SK-N-SH treated with all-trans-retinoic acid at 6 μM for 48 hours (cell line): ENCODE results near the gene TNFRSF1B.

Experiments
- ATAC-seq: fragments of 200-7000 bp; cut with Tn5 transposase; 3 replicates; pipeline ENCODE4 v1.9.1; 2020; ENCODE audit warnings: mild to moderate bottlenecking, moderate library complexity
- ARNTL ChIP-seq: fragments of 450-650 bp; formaldehyde crosslinking; IDR thresholded peaks from 2 replicates; pipeline ENCODE4 v1.5.0; 2020; ENCODE audit warnings: low read depth, mild to moderate bottlenecking, moderate library complexity, borderline replicate concordance
- BACH2 ChIP-seq: fragments of 250-450 bp; sonication (Bioruptor Pico); IDR thresholded peaks from 2 replicates; pipeline ENCODE4 v1.9.0; 2021; ENCODE audit warnings: mild to moderate bottlenecking, borderline replicate concordance
- CREB5 ChIP-seq: fragments of 250-450 bp; sonication (Bioruptor Pico); IDR thresholded peaks from 2 replicates; pipeline ENCODE4 v1.5.1; 2020; ENCODE audit warnings: low read depth, mild to moderate bottlenecking, moderate library complexity
- CSDC2 ChIP-seq: fragments of 250-450 bp; sonication (Bioruptor Pico); IDR thresholded peaks from 2 replicates; pipeline ENCODE4 v1.5.0; 2020; ENCODE audit warnings: mild to moderate bottlenecking, moderate library complexity
- CSRNP3 ChIP-seq: fragments of 250-450 bp; sonication (Bioruptor Pico); IDR thresholded peaks from 2 replicates; pipeline ENCODE4 v1.5.1; 2021; ENCODE audit warnings: mild to moderate bottlenecking, moderate library complexity
- ESRRG ChIP-seq: fragments of 250-450 bp; sonication (Bioruptor Pico); IDR thresholded peaks from 2 replicates; pipeline ENCODE4 v1.6.1; 2021; ENCODE audit warnings: mild to moderate bottlenecking
- OSR1 ChIP-seq: fragments of 250-450 bp; sonication (Bioruptor Pico); IDR thresholded peaks from 2 replicates; pipeline ENCODE4 v1.8.0; 2022; ENCODE audit warnings: moderate library complexity, mild to moderate bottlenecking, inconsistent platforms
- PATZ1 ChIP-seq: fragments of 250-450 bp; sonication (Bioruptor Pico); IDR thresholded peaks from 2 replicates; pipeline ENCODE4 v1.8.0; 2020; ENCODE audit warnings: mild to moderate bottlenecking, moderate library complexity, borderline replicate concordance
- POU6F1 ChIP-seq: fragments of 250-450 bp; sonication (Bioruptor Pico); IDR thresholded peaks from 2 replicates; pipeline ENCODE4 v1.8.0; 2021; ENCODE audit warnings: low read depth, mild to moderate bottlenecking, moderate library complexity, borderline replicate concordance
- PPARA ChIP-seq: fragments of 250-450 bp; sonication (Bioruptor Pico); IDR thresholded peaks from 2 replicates; pipeline ENCODE4 v1.5.0; 2020; ENCODE audit warnings: mild to moderate bottlenecking, borderline replicate concordance
- RARB ChIP-seq: fragments of 250-450 bp; sonication (Bioruptor Pico); IDR thresholded peaks from 2 replicates; pipeline ENCODE4 v1.8.0; 2021; ENCODE audit warnings: mild to moderate bottlenecking, moderate library complexity
- SNAI2 ChIP-seq: fragments of 250-450 bp; sonication (Bioruptor Pico); IDR thresholded peaks from 2 replicates; pipeline ENCODE4 v1.5.0; 2020; ENCODE audit warnings: mild to moderate bottlenecking, moderate library complexity
- TCF4 ChIP-seq: fragments of 250-450 bp; sonication (Bioruptor Pico); IDR thresholded peaks from 2 replicates; pipeline ENCODE4 v1.8.0; 2021; ENCODE audit warnings: mild to moderate bottlenecking, moderate library complexity, borderline replicate concordance
- TSHZ2 ChIP-seq: fragments of 250-450 bp; sonication (Bioruptor Pico); IDR thresholded peaks from 2 replicates; pipeline ENCODE4 v1.5.0; 2020; ENCODE audit warnings: mild to moderate bottlenecking, moderate library complexity
- ZC3H10 ChIP-seq: fragments of 250-450 bp; sonication (Bioruptor Pico); IDR thresholded peaks from 2 replicates; pipeline ENCODE4 v1.5.1; 2021; ENCODE audit warnings: mild to moderate bottlenecking, moderate library complexity
- ZFP3 ChIP-seq: fragments of 250-450 bp; sonication (Bioruptor Pico); IDR thresholded peaks from 2 replicates; pipeline ENCODE4 v1.5.0; 2020; ENCODE audit warnings: mild to moderate bottlenecking, moderate library complexity
- ZFP30 ChIP-seq: fragments of 450-650 bp; formaldehyde crosslinking; IDR thresholded peaks from 2 replicates; pipeline ENCODE4 v1.5.0; 2022; ENCODE audit warnings: mild to moderate bottlenecking, moderate library complexity
- ZNF565 ChIP-seq: fragments of 450-650 bp; formaldehyde crosslinking; conservative IDR thresholded peaks from 2 replicates; pipeline ENCODE4 v1.5.0; 2020; ENCODE audit warnings: low read depth, mild to moderate bottlenecking, moderate library complexity
- ZNF70 ChIP-seq: fragments of 450-650 bp; formaldehyde crosslinking; IDR thresholded peaks from 2 replicates; pipeline ENCODE4 v1.5.0; 2020; ENCODE audit warnings: mild to moderate bottlenecking, moderate library complexity
- ZNF8 ChIP-seq: fragments of 450-650 bp; formaldehyde crosslinking; IDR thresholded peaks from 2 replicates; pipeline ENCODE4 v1.5.0; 2020; ENCODE audit warnings: mild to moderate bottlenecking, moderate library complexity

The TNFRSF1B gene

GRCh38 chr1:12130466-12131130, 36.2 kb upstream of the TNFRSF1B start:
- ATAC-seq: no peak
- no peak for TF ChIP-seq ESRRG (CRISPR knock-in tag)
- no peak for TF ChIP-seq BACH2 (CRISPR knock-in tag)
- no peak for TF ChIP-seq SNAI2 (CRISPR knock-in tag)
- no peak for TF ChIP-seq ZNF70
- TF ChIP-seq ARNTL (CRISPR knock-in tag): no peak
- TF ChIP-seq CSRNP3 (CRISPR knock-in tag): no peak
- no peak for TF ChIP-seq ZC3H10 (CRISPR knock-in tag)
- TF ChIP-seq POU6F1 (CRISPR knock-in tag): no peak
- no peak for TF ChIP-seq ZNF8
- TF ChIP-seq ZNF565 (CRISPR knock-in tag): no peak
- TF ChIP-seq CREB5: no peak
- TF ChIP-seq PATZ1 (CRISPR knock-in tag): no peak
- no peak for TF ChIP-seq ZFP30
- no peak for TF ChIP-seq OSR1
- TF ChIP-seq RARB (CRISPR knock-in tag): no peak
- TF ChIP-seq CSDC2 (CRISPR knock-in tag): no peak
- no peak for TF ChIP-seq ZFP3 (CRISPR knock-in tag)
- no peak for TF ChIP-seq TCF4 (CRISPR knock-in tag)

- TF ChIP-seq ZFP3 (CRISPR knock-in tag): no peak
- no peak for ATAC-seq
These were observed 34.7 kb upstream of the TNFRSF1B start for GRCh38 chr1:12132078-12132477.

- no peak for ATAC-seq
- no peak for TF ChIP-seq CREB5
- no peak for TF ChIP-seq ARNTL (CRISPR knock-in tag)
These were observed 32.1 kb upstream of the TNFRSF1B start for GRCh38 chr1:12134716-12135115.

GRCh38 chr1:12135612-12136011, 31.2 kb upstream of the TNFRSF1B start:
- TF ChIP-seq POU6F1 (CRISPR knock-in tag): no peak
- no peak for TF ChIP-seq CREB5
- no peak for TF ChIP-seq TSHZ2 (CRISPR knock-in tag)
- TF ChIP-seq SNAI2 (CRISPR knock-in tag): no peak
- TF ChIP-seq PPARA (CRISPR knock-in tag): no peak
- TF ChIP-seq TCF4 (CRISPR knock-in tag): no peak
- TF ChIP-seq ZC3H10 (CRISPR knock-in tag): no peak
- no peak for TF ChIP-seq ZNF8
- no peak for TF ChIP-seq CSRNP3 (CRISPR knock-in tag)
- no peak for TF ChIP-seq ZNF70
- no peak for TF ChIP-seq CSDC2 (CRISPR knock-in tag)
- no peak for ATAC-seq
